Esophagus squamous epithelium (tissue), 4 donors: ENCODE measurements around the gene MYH8.

Source experiments
- CTCF ChIP-seq, 6 experiments: fragments of 450-650 bp in 4 of 6; fragments of 200-600 bp in 2 of 6; sonication (generic) in 2 of 6; IDR thresholded peaks; one replicate each; pipeline ENCODE4 v1.5.1; 2016 to 2019; ENCODE audit warnings: antibody characterized with exemption in 6 of 6, mild to moderate bottlenecking in 4 of 6, moderate library complexity in 4 of 6
- POLR2A ChIP-seq, 4 donors: fragments of 450-650 bp; IDR thresholded peaks; one replicate each; pipeline ENCODE4 v1.6.1; 2017; ENCODE audit warnings: antibody characterized with exemption in 4 of 4, mild to moderate bottlenecking in 4 of 4, moderate library complexity in 3 of 4

DNA sequence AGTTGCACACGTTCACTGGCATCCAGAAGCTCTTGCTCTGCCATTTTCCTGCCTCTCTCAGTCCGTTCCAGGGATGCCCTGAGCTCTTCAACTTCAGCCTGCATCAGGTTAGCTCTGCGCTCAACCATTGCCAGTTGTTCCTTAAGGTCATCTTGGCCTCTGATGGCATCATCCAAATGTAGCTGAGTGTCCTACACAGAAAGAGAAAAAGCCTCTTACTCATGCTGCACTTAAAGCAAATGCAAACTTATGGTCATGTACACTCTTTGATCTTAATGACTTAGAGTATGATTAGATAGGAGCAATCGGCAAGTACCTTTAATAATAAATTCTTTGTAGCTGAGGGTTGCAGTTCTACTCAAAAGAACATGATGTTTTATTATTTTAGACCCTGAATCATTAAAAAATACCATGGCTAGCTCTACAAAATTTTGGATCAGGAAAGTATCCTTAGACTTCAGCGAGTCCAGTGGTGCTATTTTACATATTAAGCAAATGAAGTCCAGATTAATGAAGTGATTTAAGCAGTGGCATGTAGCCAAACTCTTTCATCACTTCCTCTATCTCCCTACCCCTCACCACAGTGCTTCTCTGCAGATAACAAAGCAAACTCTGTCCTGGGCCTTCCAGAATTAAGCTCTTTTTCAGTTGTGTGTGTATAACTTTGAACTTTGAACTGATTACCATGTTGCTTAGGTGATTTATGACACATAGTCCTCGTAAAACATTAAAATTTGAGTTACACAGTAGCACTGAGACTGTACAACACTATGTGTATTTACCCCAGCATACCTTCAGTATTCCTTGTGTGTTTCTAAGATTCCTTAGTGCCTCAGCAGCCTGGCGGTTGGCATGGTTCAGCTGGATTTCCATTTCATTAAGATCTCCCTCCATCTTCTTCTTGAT lies 25.5 kb upstream of the MYH8 start:
- TF ChIP-seq CTCF (IDR thresholded peaks at IDR 0.05) (no peak), POLR2A (IDR thresholded peaks at IDR 0.05) (no peak)
